Activated T-helper 2 cell treated with anti-CD3 and anti-CD28 coated beads, Interferon-gamma antibody, Interleukin-2, Interleukin-4, amounts not matched to agents 10 μg/mL and 5 μg/mL and 100 μg/mL, durations not matched to agents 14 hours and 24 hours and 36 hours (primary cell): ENCODE results near the gene PRUNE2. TPM values are rescaled to one million over a fixed set of nuclear protein-coding genes. Genes with fewer than 3 reads are reported as not detected.

ENCODE experiments used
- DNase-seq: peaks from one replicate; pipeline ENCODE4 v3.0.0; 2021; ENCODE audit warnings: low spot score
- H3K27ac Mint-ChIP-seq: one replicate; pipeline ENCODE4 v1.8.0; 2021; ENCODE audit warnings: mixed read lengths
- H3K27me3 Mint-ChIP-seq: one replicate; pipeline ENCODE4 v1.8.0; 2021; ENCODE audit warnings: low read depth, mixed read lengths
- H3K36me3 Mint-ChIP-seq: one replicate; pipeline ENCODE4 v1.8.0; 2021; ENCODE audit warnings: low read depth, mixed read lengths
- H3K4me1 Mint-ChIP-seq: one replicate; pipeline ENCODE4 v1.8.0; 2021; ENCODE audit warnings: low read depth, mixed read lengths
- H3K4me3 Mint-ChIP-seq: one replicate; pipeline ENCODE4 v1.8.0; 2021; ENCODE audit warnings: low read depth, mild to moderate bottlenecking, moderate library complexity, mixed read lengths
- H3K9me3 Mint-ChIP-seq: one replicate; pipeline ENCODE4 v1.8.0; 2021; ENCODE audit warnings: mixed read lengths
- intact Hi-C: fragments of 100-400 bp; cut with micrococcal nuclease; formaldehyde crosslinking; loops from one replicate; pipeline ENCODE4 v1.15.1; 2023
- total RNA-seq: library from RNA; stranded (reverse); gene quantifications from 2 replicates; pipeline ENCODE4 v1.2.3, GENCODE V29; 2022

The PRUNE2 gene
- total RNA-seq, 1 donor from 2014 or later: 0.27 TPM

GRCh38 chr9:76729980-76730737 lies 175.8 kb downstream of the PRUNE2 start:
- DNase-seq: no peak
- Mint-ChIP-seq H3K4me1 (no peaks in the 10 kb centered on the region), H3K27ac (no peak overlapping the region), H3K4me3 (no peak overlapping the region), H3K27me3 (peaks cover 18% of the 10 kb centered on the region), H3K36me3 (no peaks in the 10 kb centered on the region), H3K9me3 (no peaks in the 10 kb centered on the region)
- intact Hi-C loops: no loop called here

- no peaks in the 10 kb centered on the region for H3K4me1 Mint-ChIP-seq
Measured at GRCh38 chr9:76729116-76729515, 176.8 kb downstream of the PRUNE2 start.

GRCh38 chr9:76725885-76726284 lies 180.0 kb downstream of the PRUNE2 start:
- H3K27ac Mint-ChIP-seq: no peak overlapping the region
- DNase-seq: no peak
- H3K4me1 Mint-ChIP-seq: no peaks in the 10 kb centered on the region
- intact Hi-C loops: no loop called here
- no peaks in the 10 kb centered on the region for H3K9me3 Mint-ChIP-seq
- H3K36me3 Mint-ChIP-seq: no peaks in the 10 kb centered on the region
- no peak overlapping the region for H3K4me3 Mint-ChIP-seq
- H3K27me3 Mint-ChIP-seq: peaks cover 16% of the 10 kb centered on the region

More at GRCh38 chr9:76729116-76729515, 176.8 kb downstream of the PRUNE2 start:
- Mint-ChIP-seq H3K27ac (no peak overlapping the region), H3K36me3 (no peaks in the 10 kb centered on the region), H3K27me3 (peaks cover 16% of the 10 kb centered on the region), H3K4me3 (no peak overlapping the region), H3K9me3 (no peaks in the 10 kb centered on the region)
- intact Hi-C loops: no loop called here
- DNase-seq: no peak

- H3K27me3 Mint-ChIP-seq: peaks cover 19% of the 10 kb centered on the region
- H3K9me3 Mint-ChIP-seq: no peaks in the 10 kb centered on the region
- intact Hi-C loops: no loop called here
- H3K36me3 Mint-ChIP-seq: no peaks in the 10 kb centered on the region
- DNase-seq: no peak
- no peaks in the 10 kb centered on the region for H3K4me1 Mint-ChIP-seq
- no peak overlapping the region for H3K4me3 Mint-ChIP-seq
- no peak overlapping the region for H3K27ac Mint-ChIP-seq
Measured at GRCh38 chr9:76725011-76725546, 180.8 kb downstream of the PRUNE2 start.

- Mint-ChIP-seq H3K27me3 (peaks cover 19% of the 10 kb centered on the region), H3K4me3 (no peak overlapping the region), H3K4me1 (no peaks in the 10 kb centered on the region), H3K9me3 (no peaks in the 10 kb centered on the region), H3K27ac (no peak overlapping the region), H3K36me3 (no peaks in the 10 kb centered on the region)
- DNase-seq: no peak
- intact Hi-C loops: no loop called here
Measured at GRCh38 chr9:76720245-76720644, 185.7 kb downstream of the PRUNE2 start.

- Mint-ChIP-seq H3K9me3 (no peaks in the 10 kb centered on the region), H3K4me1 (no peaks in the 10 kb centered on the region)
- intact Hi-C loops: no loop called here
Measured at GRCh38 chr9:76718166-76718565, 187.7 kb downstream of the PRUNE2 start.

GRCh38 chr9:76717613-76718012 lies 188.3 kb downstream of the PRUNE2 start:
- DNase-seq: no peak
- peaks cover 15% of the 10 kb centered on the region for H3K27me3 Mint-ChIP-seq
- no peak overlapping the region for H3K27ac Mint-ChIP-seq
- no peaks in the 10 kb centered on the region for H3K36me3 Mint-ChIP-seq
- intact Hi-C loops: no loop called here
- no peaks in the 10 kb centered on the region for H3K9me3 Mint-ChIP-seq
- no peaks in the 10 kb centered on the region for H3K4me1 Mint-ChIP-seq
- H3K4me3 Mint-ChIP-seq: no peak overlapping the region

More at GRCh38 chr9:76718166-76718565, 187.7 kb downstream of the PRUNE2 start:
- Mint-ChIP-seq H3K4me3 (no peak overlapping the region), H3K36me3 (no peaks in the 10 kb centered on the region), H3K27me3 (peaks cover 15% of the 10 kb centered on the region), H3K27ac (no peak overlapping the region)
- no peak for DNase-seq

- no peak for DNase-seq
- Mint-ChIP-seq H3K9me3 (no peaks in the 10 kb centered on the region), H3K4me3 (no peak overlapping the region), H3K27ac (no peak overlapping the region), H3K36me3 (no peaks in the 10 kb centered on the region), H3K27me3 (peaks cover 15% of the 10 kb centered on the region), H3K4me1 (no peaks in the 10 kb centered on the region)
- intact Hi-C loops: no loop called here
Measured at GRCh38 chr9:76717176-76717575, 188.7 kb downstream of the PRUNE2 start.

GRCh38 chr9:76716085-76716672 lies 189.7 kb downstream of the PRUNE2 start:
- Mint-ChIP-seq H3K4me1 (no peaks in the 10 kb centered on the region), H3K36me3 (no peaks in the 10 kb centered on the region), H3K27me3 (peaks cover 15% of the 10 kb centered on the region), H3K9me3 (no peaks in the 10 kb centered on the region), H3K4me3 (no peak overlapping the region), H3K27ac (no peak overlapping the region)
- intact Hi-C loops: no loop called here
- DNase-seq: no peak

- Mint-ChIP-seq H3K27me3 (peaks cover 16% of the 10 kb centered on the region), H3K4me3 (no peak overlapping the region), H3K36me3 (no peaks in the 10 kb centered on the region), H3K4me1 (no peaks in the 10 kb centered on the region), H3K27ac (no peak overlapping the region), H3K9me3 (no peaks in the 10 kb centered on the region)
- intact Hi-C loops: no loop called here
- DNase-seq: no peak
Measured at GRCh38 chr9:76713381-76713780, 192.5 kb downstream of the PRUNE2 start.

- H3K36me3 Mint-ChIP-seq: no peaks in the 10 kb centered on the region
- H3K9me3 Mint-ChIP-seq: no peaks in the 10 kb centered on the region
- H3K4me3 Mint-ChIP-seq: no peak overlapping the region
- peaks cover 21% of the 10 kb centered on the region for H3K27me3 Mint-ChIP-seq
- no peak for DNase-seq
- peaks cover 3% of the 10 kb centered on the region for H3K4me1 Mint-ChIP-seq
- intact Hi-C loops: no loop called here
- H3K27ac Mint-ChIP-seq: no peak overlapping the region
Measured at GRCh38 chr9:76709020-76709419, 196.9 kb downstream of the PRUNE2 start.

- intact Hi-C loops: no loop called here
- Mint-ChIP-seq H3K4me1 (peaks cover 7% of the 10 kb centered on the region), H3K27ac (no peak overlapping the region), H3K4me3 (no peak overlapping the region), H3K36me3 (no peaks in the 10 kb centered on the region), H3K9me3 (no peaks in the 10 kb centered on the region), H3K27me3 (peaks cover 24% of the 10 kb centered on the region)
- no peak for DNase-seq
Measured at GRCh38 chr9:76707510-76707909, 198.4 kb downstream of the PRUNE2 start.

GRCh38 chr9:76704593-76705204 lies 201.2 kb downstream of the PRUNE2 start:
- Mint-ChIP-seq H3K4me3 (no peak overlapping the region), H3K27me3 (peaks cover 26% of the 10 kb centered on the region)
- no peak for DNase-seq

More at GRCh38 chr9:76704593-76705204, 201.2 kb downstream of the PRUNE2 start:
- H3K4me1 Mint-ChIP-seq: peaks cover 7% of the 10 kb centered on the region
- no peaks in the 10 kb centered on the region for H3K9me3 Mint-ChIP-seq
- intact Hi-C loops: loop anchor here (1.0 to 5.0 kb wide), 6 partner anchors 38 to 1437 kb away; partner anchors contain the start of gene RFK
- H3K27ac Mint-ChIP-seq: no peak overlapping the region
- H3K36me3 Mint-ChIP-seq: no peaks in the 10 kb centered on the region
